Measurements from ENCODE around the gene DNAJC27. TPM values are rescaled to one million over a fixed set of nuclear protein-coding genes. Genes with fewer than 3 reads are reported as not detected.

Gene DNAJC27
- total RNA-seq, 2 experiments from 2014 or later = 4.2 TPM

- H3K27me3 Mint-ChIP-seq = no peaks in the 10 kb centered on the region
- peaks cover 51% of the 10 kb centered on the region for H3K36me3 Mint-ChIP-seq
- no peak overlapping the region for H3K27ac Mint-ChIP-seq
- DNase-seq = no peak
- H3K9me3 Mint-ChIP-seq = peaks cover 3% of the 10 kb centered on the region
- no peak overlapping the region for H3K4me3 Mint-ChIP-seq
- H3K4me1 Mint-ChIP-seq = peaks cover 22% of the 10 kb centered on the region
These were observed 58.8 kb downstream of the DNAJC27 start for GRCh38 chr2:24912986-24913385.

- DNase-seq = no peak
- Mint-ChIP-seq H3K27me3 (no peaks in the 10 kb centered on the region), H3K4me1 (peaks cover 18% of the 10 kb centered on the region), H3K9me3 (peaks cover 3% of the 10 kb centered on the region), H3K27ac (no peak overlapping the region), H3K36me3 (peaks cover 47% of the 10 kb centered on the region), H3K4me3 (no peak overlapping the region)
These were observed 59.2 kb downstream of the DNAJC27 start for GRCh38 chr2:24912523-24912922.

- Mint-ChIP-seq H3K9me3 (peaks cover 3% of the 10 kb centered on the region), H3K4me1 (peaks cover 9% of the 10 kb centered on the region), H3K36me3 (peaks cover 50% of the 10 kb centered on the region), H3K27ac (no peak overlapping the region), H3K4me3 (no peak overlapping the region), H3K27me3 (no peaks in the 10 kb centered on the region)
- DNase-seq = no peak
These were observed 61.5 kb downstream of the DNAJC27 start for GRCh38 chr2:24910245-24910644.

- no peak for DNase-seq
- Mint-ChIP-seq H3K27ac (no peak overlapping the region), H3K4me3 (no peak overlapping the region), H3K9me3 (peaks cover 3% of the 10 kb centered on the region), H3K4me1 (peaks cover 6% of the 10 kb centered on the region), H3K27me3 (no peaks in the 10 kb centered on the region), H3K36me3 (peaks cover 47% of the 10 kb centered on the region)
These were observed 62.1 kb downstream of the DNAJC27 start for GRCh38 chr2:24909555-24910177.

- Mint-ChIP-seq H3K36me3 (peaks cover 50% of the 10 kb centered on the region), H3K9me3 (peaks cover 3% of the 10 kb centered on the region), H3K4me3 (no peak overlapping the region), H3K27me3 (no peaks in the 10 kb centered on the region), H3K27ac (no peak overlapping the region), H3K4me1 (peaks cover 4% of the 10 kb centered on the region)
- no peak for DNase-seq
These were observed 63.3 kb downstream of the DNAJC27 start for GRCh38 chr2:24908461-24908901.

- Mint-ChIP-seq H3K27ac (no peak overlapping the region), H3K4me1 (peaks cover 4% of the 10 kb centered on the region), H3K36me3 (peaks cover 54% of the 10 kb centered on the region), H3K4me3 (no peak overlapping the region), H3K27me3 (no peaks in the 10 kb centered on the region), H3K9me3 (peaks cover 3% of the 10 kb centered on the region)
- DNase-seq = no peak
These were observed 64.6 kb downstream of the DNAJC27 start for GRCh38 chr2:24907116-24907515.

- DNase-seq = no peak
- H3K36me3 Mint-ChIP-seq = peaks cover 51% of the 10 kb centered on the region
- no peaks in the 10 kb centered on the region for H3K27me3 Mint-ChIP-seq
- H3K9me3 Mint-ChIP-seq = peaks cover 3% of the 10 kb centered on the region
- H3K4me1 Mint-ChIP-seq = peaks cover 4% of the 10 kb centered on the region
- H3K4me3 Mint-ChIP-seq = no peak overlapping the region
- no peak overlapping the region for H3K27ac Mint-ChIP-seq
These were observed 65.3 kb downstream of the DNAJC27 start for GRCh38 chr2:24906466-24906865.

- Mint-ChIP-seq H3K27me3 (no peaks in the 10 kb centered on the region), H3K4me3 (no peak overlapping the region), H3K9me3 (no peaks in the 10 kb centered on the region), H3K27ac (no peak overlapping the region), H3K36me3 (peaks cover 39% of the 10 kb centered on the region), H3K4me1 (peaks cover 4% of the 10 kb centered on the region)
- DNase-seq = no peak
These were observed 68.3 kb downstream of the DNAJC27 start for GRCh38 chr2:24903161-24904103.

- H3K36me3 Mint-ChIP-seq = peaks cover 71% of the 10 kb centered on the region
- no peak overlapping the region for H3K4me3 Mint-ChIP-seq
- H3K27me3 Mint-ChIP-seq = no peaks in the 10 kb centered on the region
- DNase-seq = no peak
- H3K9me3 Mint-ChIP-seq = peaks cover 25% of the 10 kb centered on the region
- H3K27ac Mint-ChIP-seq = no peak overlapping the region
- H3K4me1 Mint-ChIP-seq = peaks cover 2% of the 10 kb centered on the region
These were observed 72.3 kb downstream of the DNAJC27 start for GRCh38 chr2:24899361-24899910.

- Mint-ChIP-seq H3K36me3 (peaks cover 68% of the 10 kb centered on the region), H3K27ac (no peak overlapping the region)
These were observed 73.3 kb downstream of the DNAJC27 start for GRCh38 chr2:24898122-24899109.

GRCh38 chr2:24894750-24895149 lies 77.0 kb downstream of the DNAJC27 start:
- Mint-ChIP-seq H3K36me3 (peaks cover 63% of the 10 kb centered on the region), H3K4me1 (no peaks in the 10 kb centered on the region), H3K4me3 (no peak overlapping the region), H3K27me3 (no peaks in the 10 kb centered on the region), H3K9me3 (peaks cover 31% of the 10 kb centered on the region), H3K27ac (no peak overlapping the region)
- DNase-seq = no peak

More at GRCh38 chr2:24898122-24899109, 73.3 kb downstream of the DNAJC27 start:
- Mint-ChIP-seq H3K27me3 (no peaks in the 10 kb centered on the region), H3K4me1 (peaks cover 2% of the 10 kb centered on the region), H3K9me3 (peaks cover 28% of the 10 kb centered on the region), H3K4me3 (no peak overlapping the region)
- DNase-seq = no peak

- H3K4me1 Mint-ChIP-seq = no peaks in the 10 kb centered on the region
- H3K27me3 Mint-ChIP-seq = no peaks in the 10 kb centered on the region
- H3K4me3 Mint-ChIP-seq = no peak overlapping the region
- peaks cover 56% of the 10 kb centered on the region for H3K36me3 Mint-ChIP-seq
- H3K27ac Mint-ChIP-seq = no peak overlapping the region
- peaks cover 31% of the 10 kb centered on the region for H3K9me3 Mint-ChIP-seq
- DNase-seq = no peak
These were observed 77.8 kb downstream of the DNAJC27 start for GRCh38 chr2:24893934-24894333.
